NOMO-1 (cell line): ENCODE results near the gene MAGEB6B.
"Not testable (repeated sequence)": the region's sequence is repeated elsewhere in the genome, so short reads cannot be mapped to it uniquely, and the experiment has no call there.

Source experiments
- DNase-seq, 2 experiments: peaks; one replicate each; lab custom pipeline; 2025; ENCODE audit not compliant: unreplicated experiment in 2 of 2; lab: John Stamatoyannopoulos, UW

Gene MAGEB6B

DNA sequence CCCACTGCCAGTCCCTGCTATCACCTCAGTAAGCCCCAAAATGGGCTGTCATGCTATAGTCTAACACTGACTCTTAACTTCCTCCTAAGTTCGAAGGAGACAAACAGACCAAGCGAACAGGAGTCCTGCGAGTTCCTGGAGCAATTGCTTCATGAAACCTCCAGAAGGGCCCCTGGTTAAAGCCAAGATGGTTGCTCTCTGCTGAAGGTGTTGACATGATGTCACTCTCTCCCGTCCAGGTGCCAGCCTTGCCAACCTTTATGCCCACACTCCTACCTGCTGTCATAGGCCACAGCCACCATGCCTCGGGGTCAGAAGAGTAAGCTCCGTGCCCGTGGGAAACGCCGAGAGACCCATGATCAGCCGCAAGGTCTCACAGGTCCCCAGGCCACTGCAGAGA, at the start of gene MAGEB6B:
TSS of gene MAGEB6B (plus strand) at position 301 of the 400 bp plus-strand sequence. CDS start at position 301, 0 bp downstream.
- DNase-seq = no peak

DNA sequence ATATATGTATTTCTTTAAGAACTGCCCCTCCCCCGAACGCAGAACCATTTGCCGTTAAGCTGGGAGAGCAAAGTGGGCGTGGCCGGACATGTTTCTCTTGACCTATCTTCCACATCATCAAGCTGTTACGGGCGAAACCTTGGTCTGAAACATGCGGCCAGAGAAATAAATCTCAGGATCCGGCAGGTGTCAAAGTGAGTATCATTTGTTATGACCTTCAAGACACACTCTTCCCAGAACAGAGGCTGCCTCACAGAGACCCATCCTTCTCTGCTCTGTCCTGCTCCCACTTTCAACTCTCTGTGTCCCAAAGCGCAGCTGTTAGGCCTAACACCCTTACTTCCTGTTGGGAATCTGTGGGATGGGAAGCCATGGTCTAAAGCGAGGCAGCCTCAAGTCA, 22.1 kb upstream of the MAGEB6B start, which contains the start of gene MAGEB18:
TSS of gene MAGEB18 (plus strand) at position 70 of the 400 bp plus-strand sequence. CDS start 643 bp downstream, outside the sequence.
- no peak for DNase-seq

DNA sequence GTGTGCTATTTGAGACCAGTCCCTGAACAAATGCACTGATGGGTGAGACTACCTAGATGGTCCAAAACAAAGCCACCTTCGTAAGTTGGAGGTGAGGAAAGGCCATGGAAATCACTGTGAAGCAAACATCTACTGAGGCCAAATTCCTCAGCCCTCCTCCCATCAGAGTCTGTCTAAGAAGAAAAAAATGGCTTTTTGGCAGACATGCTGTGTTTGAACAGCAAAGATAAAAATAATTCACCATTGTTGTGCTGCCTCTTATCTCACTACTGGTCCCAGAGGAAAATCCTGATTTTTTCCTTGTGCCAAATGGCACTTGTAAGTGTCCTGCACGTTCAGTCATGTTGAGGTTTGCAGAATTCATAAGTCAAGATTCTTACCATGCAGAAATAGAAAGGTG, 14.4 kb upstream of the MAGEB6B start:
- no peak for DNase-seq

DNA sequence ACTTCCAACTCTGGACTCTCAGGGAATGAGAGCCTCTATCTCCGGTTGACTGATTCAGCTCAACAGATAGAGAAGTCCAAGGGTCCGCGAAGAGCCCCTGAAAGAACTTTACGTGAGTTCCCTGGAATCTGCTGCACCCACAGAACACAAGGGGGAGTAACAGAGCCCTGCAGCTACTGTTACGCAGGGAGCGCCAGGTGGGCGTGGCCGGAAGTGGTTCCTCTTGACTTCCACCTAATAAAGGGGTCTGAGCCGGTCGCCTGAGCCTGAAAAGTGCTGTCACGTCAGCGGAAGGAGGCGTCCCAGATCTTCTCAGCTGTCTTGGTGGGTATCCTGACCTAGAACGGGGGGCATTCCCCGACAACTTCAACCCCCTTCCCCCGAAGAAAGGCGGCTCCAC, 31.8 kb downstream of the MAGEB6B start, which contains the start of gene MAGEB6:
TSS of gene MAGEB6 (plus strand) at position 237 of the 400 bp plus-strand sequence. CDS start 1,407 bp downstream, outside the sequence.
- DNase-seq = no peak

DNA sequence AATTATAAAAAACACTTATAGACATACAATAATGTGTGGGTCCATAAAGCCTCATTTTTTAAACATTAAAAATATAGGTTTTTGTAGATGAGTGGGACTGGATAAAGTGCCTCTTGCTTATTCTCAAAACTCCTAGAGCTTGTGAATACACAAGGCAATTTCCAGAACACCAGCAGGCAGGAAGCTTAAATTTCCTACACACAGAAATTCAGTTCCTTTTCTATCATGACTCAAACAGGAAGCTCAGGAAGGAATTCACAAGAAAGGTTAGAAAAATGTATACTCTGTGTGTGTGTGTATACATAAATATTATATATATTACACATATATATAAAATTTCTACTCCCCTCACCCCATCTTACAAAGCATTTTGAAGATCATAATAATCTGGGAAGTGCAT, 43.2 kb downstream of the MAGEB6B start:
- DNase-seq = no peak

- not testable (repeated sequence) for DNase-seq
These were observed 44.3 kb downstream of the MAGEB6B start for GRCh38 chrX:26204717-26205116.

DNA sequence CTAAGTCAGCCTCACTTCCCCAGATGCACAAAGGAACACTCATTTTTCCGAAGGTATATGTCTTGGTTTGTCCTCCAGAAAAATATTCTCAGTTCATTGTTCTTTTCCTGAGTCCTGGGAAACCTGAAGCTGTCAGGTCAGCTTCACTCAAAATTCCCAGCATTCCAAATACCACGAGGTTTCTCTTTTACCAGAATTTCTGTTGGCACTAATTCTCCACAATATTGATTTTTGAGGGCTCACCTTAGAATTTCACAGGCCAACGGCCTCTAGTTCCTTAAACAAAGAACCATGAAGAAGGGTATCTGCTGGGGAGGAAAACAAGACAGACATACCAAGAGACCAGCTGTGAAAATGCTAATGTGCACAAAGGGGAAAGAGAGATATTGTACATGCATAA, 47.6 kb downstream of the MAGEB6B start:
- no peak for DNase-seq
